Fibroblast of pulmonary artery (primary cell): ENCODE data around the gene PAFAH1B1.
A peak's percentile ranks its signal among the peaks of the same experiment; 100 is the strongest.
"Not testable (repeated sequence)": the region's sequence is repeated elsewhere in the genome, so short reads cannot be mapped to it uniquely, and the experiment has no call there.

Experiments
- DNase-seq: peaks from one replicate; pipeline ENCODE4 v3.0.0-alpha.2; 2010; ENCODE audit warnings: low read depth
- H3K4me3 ChIP-seq: replicated peaks from 2 replicates; pipeline ENCODE4 v1.5.1; 2011; ENCODE audit warnings: low read depth, mild to moderate bottlenecking, control low read depth, low read length, moderate library complexity
- CTCF ChIP-seq: IDR thresholded peaks from 2 replicates; pipeline ENCODE4 v1.5.1; 2011; ENCODE audit warnings: mild to moderate bottlenecking, control low read depth, low read length, inconsistent platforms; ENCODE audit errors: missing control alignments

Gene PAFAH1B1

GRCh38 chr17:2592971-2593820 is at the start of gene PAFAH1B1:
Gene PAFAH1B1, plus strand, starts transcription at chr17:2593654. Its CDS starts 44,635 bp downstream, at chr17:2638289.
- peak; percentile 80 for DNase-seq
- TF ChIP-seq CTCF: no peak
- H3K4me3 ChIP-seq: peak within 1 kb of the TSS; percentile 77

GRCh38 chr17:2545393-2545792 is 48.1 kb upstream of the PAFAH1B1 start:
- no peak overlapping the region for H3K4me3 ChIP-seq
- no peak for DNase-seq
- no peak for TF ChIP-seq CTCF

DNA sequence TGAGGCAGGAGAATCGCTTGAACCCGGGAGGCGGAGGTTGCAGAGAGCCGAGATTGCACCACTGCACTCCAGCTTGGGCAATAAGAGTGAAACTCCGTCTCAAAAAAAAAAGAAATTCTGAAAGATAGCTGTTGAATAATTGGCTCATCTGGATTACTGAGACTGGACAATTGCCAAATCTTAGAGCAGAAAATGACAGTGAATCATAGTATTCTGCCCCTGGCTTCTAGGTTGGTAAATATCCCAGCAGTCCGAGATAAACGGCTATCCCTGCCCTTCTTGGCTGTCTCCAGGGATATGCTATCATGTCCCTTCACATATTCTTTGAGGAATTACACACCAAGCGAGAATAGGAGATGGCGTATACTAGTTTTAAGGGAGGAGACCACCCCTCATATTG is 46.3 kb upstream of the PAFAH1B1 start:
- peak; percentile 2 for TF ChIP-seq CTCF
- DNase-seq: peak; percentile 53
- no peak overlapping the region for H3K4me3 ChIP-seq

- H3K4me3 ChIP-seq: not testable (repeated sequence)
These were observed 45.4 kb upstream of the PAFAH1B1 start for GRCh38 chr17:2548026-2548425.

DNA sequence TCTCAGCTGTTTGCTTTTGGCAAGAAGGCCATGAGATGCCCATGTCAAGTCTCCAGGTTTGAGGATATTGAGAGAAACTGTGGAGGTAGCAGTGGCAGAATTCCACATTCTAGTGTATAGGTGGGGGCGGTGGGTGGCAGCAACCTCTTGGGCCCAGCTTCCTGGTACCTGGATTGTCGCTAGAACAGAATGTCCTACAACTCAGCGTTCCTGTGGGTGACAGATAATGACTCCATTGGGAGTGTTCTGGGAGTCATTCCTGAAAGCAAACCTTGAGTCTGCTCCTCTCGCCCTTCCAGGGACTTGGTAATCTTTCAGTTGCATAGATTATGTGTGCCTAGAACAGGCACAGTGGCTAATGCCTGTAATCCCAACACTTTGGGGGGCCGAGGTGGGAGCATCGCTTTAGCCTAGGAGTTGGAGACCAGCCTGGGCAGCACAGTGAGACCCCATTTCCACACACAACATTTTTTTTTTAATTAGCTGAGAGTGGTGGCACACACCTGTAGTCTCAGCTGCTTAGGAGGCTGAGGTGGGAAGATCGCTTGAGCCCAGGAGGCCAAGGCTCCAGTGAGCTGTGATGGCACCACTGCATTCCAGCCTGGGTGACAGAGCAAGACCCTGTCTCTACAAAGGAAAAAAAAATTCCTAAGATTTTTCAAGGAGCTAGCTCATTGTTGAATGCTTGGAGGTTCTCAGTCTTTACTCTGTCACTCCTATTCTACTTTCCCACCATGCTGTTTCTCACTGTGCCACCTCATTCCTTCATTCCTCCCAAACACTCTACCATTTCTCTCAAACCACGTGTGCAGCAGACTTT is 43.9 kb upstream of the PAFAH1B1 start:
- no peak for DNase-seq
- no peak for TF ChIP-seq CTCF
- H3K4me3 ChIP-seq: no peak overlapping the region

More at GRCh38 chr17:2548026-2548425, 45.4 kb upstream of the PAFAH1B1 start:
- not testable (repeated sequence) for DNase-seq

DNA sequence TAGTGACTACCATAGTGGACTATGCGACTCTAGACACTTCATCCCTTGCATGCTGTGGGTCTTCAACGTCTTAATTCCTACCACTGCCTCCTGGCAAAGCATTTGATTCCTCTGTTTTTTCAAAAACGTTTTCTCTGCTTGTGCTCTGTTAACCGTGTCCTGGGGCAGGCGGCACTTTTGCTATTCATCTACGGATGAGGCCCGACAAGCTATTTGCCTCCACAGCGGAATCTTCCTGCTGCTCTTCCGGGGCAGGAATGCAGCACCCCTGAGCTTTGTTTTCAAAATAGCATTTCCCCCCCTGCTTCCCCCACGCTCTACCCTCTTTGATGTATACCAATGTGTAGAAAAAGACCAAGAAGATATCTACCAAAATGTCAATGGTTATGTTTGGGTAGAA is 42.0 kb upstream of the PAFAH1B1 start:
- no peak for DNase-seq
- TF ChIP-seq CTCF: no peak
- H3K4me3 ChIP-seq: no peak overlapping the region

- no peak overlapping the region for H3K4me3 ChIP-seq
- no peak for DNase-seq
These were observed 41.5 kb upstream of the PAFAH1B1 start for GRCh38 chr17:2551928-2552327.

More at GRCh38 chr17:2551928-2552327, 41.5 kb upstream of the PAFAH1B1 start:
- TF ChIP-seq CTCF: no peak
